Stomach (tissue), 4 donors: Measurements from ENCODE around the gene TMEM139.

Source experiments
- CTCF ChIP-seq, 7 experiments: fragments of 450-650 bp in 4 of 7; fragments of 200-600 bp in 3 of 7; sonication (generic) in 3 of 7; IDR thresholded peaks; one replicate each; pipeline ENCODE4 v1.5.1; 2016 to 2019; ENCODE audit warnings: antibody characterized with exemption in 7 of 7, control low read depth in 2 of 7, mild to moderate bottlenecking in 1 of 7
- EP300 ChIP-seq: sonication (generic); formaldehyde crosslinking; IDR thresholded peaks from one replicate; pipeline ENCODE4 v1.6.1; 2017; ENCODE audit warnings: antibody characterized with exemption

DNA sequence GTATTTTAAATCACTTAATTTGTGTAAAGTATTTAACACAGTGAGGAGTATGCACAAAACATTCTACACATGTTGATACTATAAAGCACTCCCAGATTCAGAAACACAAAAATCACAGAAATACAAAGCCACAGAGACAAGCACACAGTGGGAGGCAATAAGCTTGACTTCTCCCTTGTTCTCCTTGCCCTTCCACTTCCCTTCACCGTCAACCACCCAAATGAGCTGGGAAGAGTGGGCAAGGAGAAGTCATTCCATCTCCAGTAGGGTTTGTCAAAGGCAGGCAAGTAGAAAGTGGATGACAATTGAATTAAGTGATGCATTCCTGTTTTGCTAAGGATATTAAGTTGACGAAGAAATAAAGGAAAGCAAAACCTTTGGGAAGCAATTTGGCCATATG is 4.2 kb upstream of the TMEM139 start:
- TF ChIP-seq EP300 (no peak), CTCF (IDR thresholded peaks at IDR 0.05) (no peak)
